Stomach smooth muscle (tissue), 2 donors: ENCODE results near the gene SIRT6.
"Not testable (repeated sequence)": the region's sequence is repeated elsewhere in the genome, so short reads cannot be mapped to it uniquely, and the experiment has no call there.

ENCODE experiments used
- H3K27ac ChIP-seq: one replicate; pipeline ENCODE4 v1.7.0; 2013; ENCODE audit warnings: mild to moderate bottlenecking, low read length, inconsistent platforms
- H3K27me3 ChIP-seq, 2 donors: one replicate each; pipeline ENCODE4 v1.7.0; 2013; ENCODE audit warnings: low read length in 2 of 2; ENCODE audit not compliant: insufficient read depth in 2 of 2, control insufficient read depth in 1 of 2
- H3K36me3 ChIP-seq, 2 donors: one replicate each; pipeline ENCODE4 v1.7.0; 2013; ENCODE audit warnings: low read length in 2 of 2; ENCODE audit not compliant: control insufficient read depth in 2 of 2, insufficient read depth in 2 of 2
- H3K4me1 ChIP-seq: one replicate; pipeline ENCODE4 v1.7.0; 2013; ENCODE audit warnings: low read length; ENCODE audit not compliant: control insufficient read depth, insufficient read depth
- H3K4me3 ChIP-seq, 2 donors: one replicate each; pipeline ENCODE4 v1.7.0; 2013; ENCODE audit warnings: low read length in 2 of 2
- H3K9ac ChIP-seq, 2 donors: one replicate each; pipeline ENCODE4 v1.7.0; 2013; ENCODE audit warnings: low read length in 2 of 2, mild to moderate bottlenecking in 1 of 2
- H3K9me3 ChIP-seq, 2 donors: one replicate each; pipeline ENCODE4 v1.7.0; 2013; ENCODE audit warnings: low read length in 2 of 2; ENCODE audit not compliant: control insufficient read depth in 2 of 2
- donor health status: healthy.
- donor health status: Pancreatic carcinoma.

The SIRT6 gene

DNA sequence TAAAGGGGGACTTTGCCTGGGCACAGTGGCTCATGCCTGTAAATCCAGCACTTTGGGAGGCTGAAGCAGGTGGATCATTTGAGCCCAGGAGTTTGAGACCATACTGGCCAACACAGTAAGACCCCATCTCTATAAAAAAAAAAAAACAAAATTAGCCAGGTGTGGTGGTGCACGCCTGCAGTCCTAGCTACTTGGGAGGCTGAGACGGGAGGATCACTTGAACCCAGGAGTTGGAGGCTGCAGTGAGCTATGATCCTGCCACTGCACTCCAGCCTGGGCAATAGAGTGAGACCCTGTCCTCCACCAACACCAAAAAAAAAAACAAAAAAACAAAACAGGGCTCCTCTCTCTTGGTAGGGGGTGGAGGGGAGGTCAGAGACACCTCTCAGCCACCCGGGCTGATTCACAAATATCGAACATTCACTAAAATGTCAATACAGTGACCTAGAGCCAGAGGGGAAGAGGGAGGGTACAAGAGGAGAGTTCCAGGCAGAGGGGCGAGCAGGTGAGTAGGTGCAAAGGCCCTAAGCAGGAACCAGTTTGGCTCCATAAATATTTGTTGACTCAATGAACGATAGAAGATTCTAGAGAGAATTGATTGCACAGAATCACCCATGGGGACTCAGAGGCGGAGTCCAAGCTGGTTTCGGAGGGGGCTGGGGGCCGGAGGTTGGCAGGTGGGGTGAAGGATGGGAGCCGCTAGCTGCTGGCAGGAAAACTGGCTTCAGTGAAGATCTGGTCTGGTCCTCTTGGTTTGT lies 29.9 kb downstream of the SIRT6 start:
- H3K27me3 ChIP-seq = peaks cover 11 to 13% of the 10 kb centered on the region in 2 donors
- no peaks in the 10 kb centered on the region for H3K9me3 ChIP-seq
- no peaks in the 10 kb centered on the region for H3K4me1 ChIP-seq
- H3K36me3 ChIP-seq = no peaks in the 10 kb centered on the region
- H3K9ac ChIP-seq = no peak overlapping the region
- no peak overlapping the region for H3K27ac ChIP-seq
- no peak overlapping the region for H3K4me3 ChIP-seq

DNA sequence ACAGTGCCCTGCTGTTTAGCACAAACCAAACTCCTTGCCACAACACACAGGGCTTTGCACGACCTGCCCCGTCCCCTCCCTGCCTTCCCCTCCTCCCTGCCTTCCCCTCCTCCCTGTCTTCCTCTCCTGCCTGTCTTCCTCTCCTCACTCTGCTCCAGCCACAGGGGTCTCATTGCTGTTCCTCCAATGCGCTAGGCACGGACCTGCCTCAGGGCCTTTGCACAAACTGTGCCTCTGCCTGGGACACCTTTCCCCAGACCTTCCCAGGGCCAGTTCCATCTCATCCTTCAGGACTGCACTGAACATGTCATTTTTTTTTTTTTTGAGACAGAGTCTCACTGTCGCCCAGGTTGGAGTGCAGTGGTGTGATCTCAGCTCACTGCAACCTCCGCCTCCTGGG lies 30.7 kb downstream of the SIRT6 start:
- H3K9me3 ChIP-seq = no peaks in the 10 kb centered on the region
- no peak overlapping the region for H3K27ac ChIP-seq
- H3K4me3 ChIP-seq = no peak overlapping the region
- H3K36me3 ChIP-seq = no peaks in the 10 kb centered on the region
- H3K27me3 ChIP-seq = peaks cover 11 to 13% of the 10 kb centered on the region in 2 donors
- no peaks in the 10 kb centered on the region for H3K4me1 ChIP-seq
- no peak overlapping the region for H3K9ac ChIP-seq

DNA sequence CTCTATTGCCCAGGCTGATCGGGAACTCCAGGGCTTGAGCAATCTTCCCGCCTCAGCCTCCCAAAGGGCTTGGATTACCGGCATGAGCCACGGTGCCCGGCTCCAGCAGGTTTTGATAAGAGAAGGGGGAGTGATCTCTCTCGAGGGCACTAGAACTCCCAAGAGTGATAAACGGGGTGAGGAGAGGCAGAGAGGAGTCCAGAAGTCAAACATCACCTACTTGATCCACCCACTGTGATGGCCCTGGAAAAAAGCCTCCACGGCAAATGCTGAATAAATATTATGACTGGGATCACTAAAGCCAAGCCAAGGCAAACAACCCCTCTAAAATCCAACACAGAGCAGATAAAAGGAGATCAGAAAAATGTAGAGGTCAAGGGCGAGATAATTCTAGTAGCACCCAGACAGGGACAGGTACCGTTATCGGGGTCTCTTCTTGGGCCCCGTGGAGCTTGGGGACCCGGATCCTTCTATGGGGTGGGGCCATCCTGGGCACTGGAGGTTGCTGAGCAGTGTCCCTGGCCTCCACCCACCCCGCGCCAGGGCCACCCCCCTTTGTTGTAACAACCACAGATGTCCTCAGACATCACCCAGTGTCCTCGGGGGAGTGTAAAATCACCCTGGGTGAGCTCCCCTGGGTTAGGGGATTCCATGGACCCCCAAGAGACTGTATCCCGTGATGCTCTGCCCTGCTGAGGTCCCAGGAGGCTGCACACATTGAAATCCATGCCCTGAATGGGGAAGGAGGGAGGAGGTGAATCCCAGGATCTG lies 32.7 kb downstream of the SIRT6 start:
- H3K36me3 ChIP-seq = no peaks in the 10 kb centered on the region
- H3K27me3 ChIP-seq = peaks cover 11 to 16% of the 10 kb centered on the region in 2 donors
- H3K4me1 ChIP-seq = no peaks in the 10 kb centered on the region
- H3K27ac ChIP-seq = no peak overlapping the region
- H3K9ac ChIP-seq = no peak overlapping the region
- no peaks in the 10 kb centered on the region for H3K9me3 ChIP-seq
- no peak overlapping the region for H3K4me3 ChIP-seq

DNA sequence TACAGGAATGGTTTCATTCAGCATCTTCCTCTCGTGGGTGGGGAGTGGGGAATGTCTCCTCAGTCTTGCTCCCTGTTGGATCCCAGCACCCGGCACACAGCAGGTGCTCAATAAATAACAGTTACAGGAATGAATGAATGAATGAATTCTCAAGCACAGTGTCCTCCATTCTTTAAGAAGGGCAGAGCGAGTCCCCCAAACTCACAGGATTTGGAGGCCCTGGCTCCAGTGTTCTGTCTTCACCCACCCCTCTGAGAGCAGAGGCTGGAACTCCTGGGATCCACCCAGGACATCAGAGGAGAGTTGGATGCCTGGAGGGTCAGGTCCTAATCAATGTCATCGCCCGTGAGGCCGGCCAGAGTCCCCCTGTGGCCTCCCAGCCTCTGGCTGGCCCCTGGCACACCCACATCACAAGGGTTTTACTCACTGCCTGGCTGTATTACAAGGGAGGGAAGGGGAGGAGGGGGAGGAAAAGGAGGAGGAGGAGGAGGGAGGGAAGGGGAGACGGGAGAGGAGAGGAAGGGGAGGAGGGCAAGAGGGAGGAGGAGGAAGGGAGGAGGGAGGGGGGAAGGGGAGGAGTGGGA lies 37.6 kb downstream of the SIRT6 start:
- H3K9me3 ChIP-seq = no peaks in the 10 kb centered on the region
- H3K27ac ChIP-seq = no peak overlapping the region
- no peak overlapping the region for H3K9ac ChIP-seq
- no peaks in the 10 kb centered on the region for H3K4me1 ChIP-seq
- no peak overlapping the region for H3K4me3 ChIP-seq
- no peaks in the 10 kb centered on the region for H3K36me3 ChIP-seq
- H3K27me3 ChIP-seq = peaks cover 2 to 8% of the 10 kb centered on the region in 2 donors

DNA sequence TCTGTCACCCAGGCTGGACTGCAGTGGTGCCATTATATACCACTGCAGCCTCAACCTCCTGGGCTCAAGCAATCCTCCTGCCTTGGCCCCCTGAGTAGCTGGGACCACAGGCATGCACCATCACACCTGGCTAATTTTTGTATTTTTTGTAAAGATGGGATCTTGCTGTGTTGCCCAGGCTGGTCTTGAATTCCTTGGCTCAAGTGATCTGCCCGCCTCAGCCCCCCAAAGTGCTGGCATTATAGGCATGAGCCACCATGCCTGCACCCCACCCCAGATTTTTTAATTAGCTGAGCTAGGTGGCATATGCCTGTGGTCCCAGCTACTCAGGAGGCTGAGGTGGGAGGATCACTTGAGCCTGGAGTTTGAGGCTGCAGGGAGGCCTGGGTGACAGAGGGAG lies 39.4 kb downstream of the SIRT6 start:
- H3K27me3 ChIP-seq, H3K9me3 ChIP-seq, H3K9ac ChIP-seq, H3K4me1 ChIP-seq, H3K27ac ChIP-seq, H3K4me3 ChIP-seq, H3K36me3 ChIP-seq: not testable (repeated sequence)

DNA sequence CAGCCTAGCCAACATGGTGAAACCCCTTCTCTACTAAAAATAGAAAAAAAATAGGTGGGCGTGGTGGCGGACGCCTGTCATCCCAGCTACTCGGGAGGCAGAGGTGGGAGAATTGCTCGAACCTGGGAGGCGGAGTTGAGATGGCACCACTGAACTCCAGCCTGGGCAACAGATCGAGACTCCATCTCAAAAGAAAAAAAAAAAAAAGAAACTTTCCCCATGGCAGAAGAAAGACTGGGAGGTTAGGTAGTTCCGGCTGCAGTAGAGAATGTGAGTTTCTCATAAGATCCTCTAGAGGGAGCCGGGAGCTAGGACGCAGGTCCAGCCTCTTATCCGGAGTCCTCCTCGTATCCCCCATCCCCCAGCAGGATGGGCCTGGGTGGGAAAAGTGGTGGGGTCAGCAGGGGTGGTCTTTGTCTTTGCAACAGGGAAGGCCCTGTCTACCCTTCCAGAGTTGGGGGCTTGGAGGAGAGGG lies 42.1 kb downstream of the SIRT6 start:
- H3K27ac ChIP-seq = no peak overlapping the region
- no peak overlapping the region for H3K4me3 ChIP-seq
- H3K9ac ChIP-seq = peak overlapping the region in 1 of 2 donors; percentile 5
- H3K9me3 ChIP-seq = no peaks in the 10 kb centered on the region
- H3K27me3 ChIP-seq = peaks cover 0 to 2% of the 10 kb centered on the region in 2 donors
- H3K36me3 ChIP-seq = no peaks in the 10 kb centered on the region
- H3K4me1 ChIP-seq = no peaks in the 10 kb centered on the region

DNA sequence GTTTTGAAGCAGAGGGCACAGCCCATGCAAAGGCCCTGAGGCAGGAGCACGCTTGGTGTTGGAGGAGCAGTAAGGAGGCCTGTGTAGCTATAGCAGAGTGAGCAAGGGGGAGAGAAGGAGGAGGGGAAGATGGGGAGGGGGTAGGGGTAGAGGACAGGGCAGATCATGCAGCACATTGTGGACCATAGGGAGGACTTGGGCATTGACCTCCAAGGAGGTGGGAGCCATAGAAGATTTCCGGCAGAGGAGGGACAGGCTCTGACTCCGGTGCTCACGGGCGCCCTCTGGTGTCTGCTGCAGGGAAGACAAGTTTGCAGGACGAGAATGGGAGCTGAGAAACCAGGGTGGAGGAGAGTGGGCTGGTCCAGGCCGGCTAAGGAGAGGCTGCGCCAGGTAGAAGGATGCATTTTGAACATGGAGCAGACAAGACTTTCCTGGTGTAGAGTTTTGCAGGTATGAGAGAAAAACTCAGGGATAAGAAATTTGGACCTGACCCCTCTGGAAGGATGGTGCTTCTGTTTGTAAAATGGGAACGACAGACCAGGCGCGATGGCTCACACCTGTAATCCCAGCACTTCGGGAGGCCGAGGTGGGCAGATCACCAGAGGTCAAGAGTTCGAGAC lies 42.6 kb downstream of the SIRT6 start:
- H3K9ac ChIP-seq = no peak overlapping the region
- no peak overlapping the region for H3K27ac ChIP-seq
- no peaks in the 10 kb centered on the region for H3K9me3 ChIP-seq
- no peaks in the 10 kb centered on the region for H3K4me1 ChIP-seq
- H3K27me3 ChIP-seq = peaks cover 0 to 2% of the 10 kb centered on the region in 2 donors
- H3K4me3 ChIP-seq = no peak overlapping the region
- no peaks in the 10 kb centered on the region for H3K36me3 ChIP-seq

DNA sequence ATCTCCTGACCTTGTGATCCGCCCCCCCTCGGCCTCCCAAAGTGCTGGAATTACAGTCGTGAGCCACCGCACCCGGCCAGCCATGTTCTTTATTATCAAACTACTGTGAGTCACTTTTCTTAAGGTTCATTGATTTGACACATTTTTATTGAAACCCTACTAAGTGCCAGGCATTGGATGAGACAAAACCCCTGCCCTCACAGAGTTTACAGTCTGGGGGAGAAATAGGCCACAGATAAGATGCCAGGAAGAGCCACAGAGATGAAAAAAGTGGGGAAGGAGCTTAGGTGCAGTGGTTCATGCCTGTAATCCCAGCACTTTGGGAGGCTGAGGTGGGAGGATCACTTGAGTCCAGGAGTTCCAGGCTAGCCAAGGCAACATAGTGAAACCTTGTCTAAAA lies 43.9 kb downstream of the SIRT6 start:
- Histone ChIP-seq H3K4me1 (no peaks in the 10 kb centered on the region), H3K9ac (no peak overlapping the region), H3K27ac (no peak overlapping the region), H3K4me3 (no peak overlapping the region), H3K27me3 (peaks cover 0 to 5% of the 10 kb centered on the region in 2 donors), H3K36me3 (no peaks in the 10 kb centered on the region), H3K9me3 (no peaks in the 10 kb centered on the region)

DNA sequence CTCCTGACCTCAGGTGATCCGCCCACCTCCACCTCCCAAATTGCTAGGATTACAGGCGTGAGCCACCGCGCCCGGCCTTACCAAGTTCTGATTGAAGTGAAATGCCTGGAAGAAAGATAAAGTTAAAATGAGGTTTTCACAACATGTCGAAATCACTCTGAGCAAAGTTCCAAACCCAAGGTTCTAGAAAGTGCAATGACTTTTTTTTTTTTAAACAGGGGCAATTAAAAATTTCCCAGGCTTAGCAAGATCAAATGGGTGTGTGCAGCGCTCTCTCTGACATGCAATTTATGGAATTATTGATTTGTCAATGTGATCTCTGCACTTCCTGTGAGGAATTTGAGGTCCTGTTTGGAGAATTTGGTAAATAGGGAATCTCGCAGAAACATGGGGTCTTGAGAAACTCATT lies 45.7 kb downstream of the SIRT6 start:
- Histone ChIP-seq H3K27me3 (peaks cover 0 to 5% of the 10 kb centered on the region in 2 donors), H3K9me3 (no peaks in the 10 kb centered on the region), H3K4me1 (no peaks in the 10 kb centered on the region), H3K36me3 (no peaks in the 10 kb centered on the region), H3K9ac (no peak overlapping the region), H3K4me3 (no peak overlapping the region), H3K27ac (no peak overlapping the region)

DNA sequence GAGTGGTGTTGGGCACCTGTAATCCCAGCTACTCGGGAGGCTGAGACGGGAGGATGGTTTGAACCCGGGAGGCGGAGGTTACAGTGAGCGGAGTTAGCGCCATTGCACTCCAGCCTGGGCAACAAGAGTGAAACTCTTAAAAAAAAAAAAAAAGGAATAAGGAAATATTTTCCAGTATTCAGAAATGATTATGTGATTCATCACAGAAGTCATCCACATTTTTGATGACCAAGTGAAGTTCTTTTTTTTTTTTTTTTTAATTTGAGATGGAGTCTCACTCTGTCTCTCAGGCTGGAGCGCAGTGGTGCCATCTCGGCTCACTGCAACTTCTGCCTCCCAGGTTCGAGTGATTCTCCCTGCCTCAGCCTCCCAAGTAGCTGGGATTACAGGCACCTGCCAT lies 47.0 kb downstream of the SIRT6 start:
- not testable (repeated sequence) for H3K36me3 ChIP-seq, H3K27me3 ChIP-seq, H3K4me3 ChIP-seq, H3K9ac ChIP-seq, H3K27ac ChIP-seq, H3K4me1 ChIP-seq, H3K9me3 ChIP-seq
